Ovary (tissue), 9 donors: Measurements from ENCODE around the gene CHCHD6. TPM values are rescaled to one million over a fixed set of nuclear protein-coding genes. Genes with fewer than 3 reads are reported as not detected.

Source experiments
- DNase-seq, 5 donors: peaks; one replicate each; pipeline ENCODE4 v3.0.0-alpha.2; 2019 to 2020
- H3K27ac ChIP-seq, 2 donors: fragments of 200-600 bp; one replicate each; pipeline versions ENCODE4 v1.5.1 to v1.8.0; 2019 to 2022
- H3K27me3 ChIP-seq: fragments of 200-600 bp; one replicate; pipeline ENCODE4 v1.8.0; 2022
- H3K36me3 ChIP-seq: fragments of 200-600 bp; sonication (generic); one replicate; pipeline ENCODE4 v1.5.1; 2019
- H3K4me1 ChIP-seq: one replicate; pipeline ENCODE4 v1.8.1; 2013; ENCODE audit warnings: mild to moderate bottlenecking, moderate library complexity; ENCODE audit not compliant: insufficient read depth
- H3K4me3 ChIP-seq: fragments of 200-600 bp; sonication (generic); one replicate; pipeline ENCODE4 v1.5.1; 2017
- H3K9me3 ChIP-seq, 2 donors: fragments of 200-600 bp in 1 of 2; sonication (generic) in 1 of 2; one replicate each; pipeline versions ENCODE4 v1.5.1 to v1.8.1; 2013 to 2019; ENCODE audit warnings: mild to moderate bottlenecking in 1 of 2, moderate library complexity in 1 of 2
- CTCF ChIP-seq, 3 donors: fragments of 450-650 bp in 2 of 3; fragments of 200-600 bp in 1 of 3; IDR thresholded peaks; one replicate each; pipeline versions ENCODE4 v1.5.1 to v1.8.0; 2016 to 2022; ENCODE audit warnings: antibody characterized with exemption in 3 of 3, mild to moderate bottlenecking in 1 of 3
- EP300 ChIP-seq: sonication (generic); formaldehyde crosslinking; IDR thresholded peaks from one replicate; pipeline ENCODE4 v1.6.1; 2017; ENCODE audit warnings: antibody characterized with exemption
- POLR2A ChIP-seq: fragments of 450-650 bp; IDR thresholded peaks from one replicate; pipeline ENCODE4 v1.6.1; 2017; ENCODE audit warnings: antibody characterized with exemption, mild to moderate bottlenecking, moderate library complexity
- WGBS, 3 donors: extraction: QIAGEN DNeasy Blood & Tissue Kit in 1 of 3; methylation state at CpG; one replicate each; pipeline versions ENCODE4 v1.1.5 to v1.1.7; 2013 to 2017; 5-methylcytosine and 5-hydroxymethylcytosine counted together
- intact Hi-C, 4 donors: fragments of 100-400 bp; cut with DNase I; formaldehyde crosslinking; loops; one replicate each; pipeline versions ENCODE4 v1.11.0 to v1.15.1; 2022 to 2023
- polyA plus RNA-seq, 2 donors: library from polyadenylated mRNA; stranded (reverse); fragments of 200-250 nt in 1 of 2; fragments of 350-450 nt in 1 of 2; fragmentation: Illumina TruSeq in 1 of 2; extraction: RNeasy Lipid Tissue Mini Kit (QIAGEN cat#74804) in 1 of 2; gene quantifications; one replicate each; pipeline ENCODE4 v1.2.3, GENCODE V29; 2013 to 2014
- total RNA-seq, 7 donors: library from RNA; depleted of rRNA in 2 of 7; stranded (reverse); fragments of >200 nt in 2 of 7; fragmentation: NEBNext Ultra II Directional in 3 of 7; extraction: Animal tissue kit (Norgen Biotek cat#: 25700) in 3 of 7; gene quantifications; one replicate each; pipeline versions ENCODE4 v1.1.0 to v1.2.4, GENCODE V29; 2016 to 2023
- donor health status: DM: no; HTN: no; CAD: no; lungs with moderate emphysema.
- donor health status: DM: no; HTN: no; CAD: no.
- donor health status: Bipolar disorder and iron deficiency.
- donor health status: DM: yes; HTN: yes; CAD: no.
- donor health status: DM: no; HTN: no; CAD: no.
- donor health status: DM: yes; HTN: yes; CAD: no.

CHCHD6 gene
- total and polyA plus RNA-seq, 9 donors = 8.5 to 24.6 (median 19.5) TPM

- no peaks in the 10 kb centered on the region for H3K9me3 ChIP-seq
- intact Hi-C loops = no loop called here
- WGBS, 3 donors = 90 to 98% (median 96%) methylated on average over 2 of the region's 2 CpGs
- TF ChIP-seq EP300 (no peak), POLR2A (no peak), CTCF (IDR thresholded peaks at IDR 0.05) (no peak)
- no peaks in the 10 kb centered on the region for H3K27me3 ChIP-seq
- H3K27ac ChIP-seq = no peak overlapping the region
- no peaks in the 10 kb centered on the region for H3K36me3 ChIP-seq
- no peaks in the 10 kb centered on the region for H3K4me1 ChIP-seq
- no peak for DNase-seq
- H3K4me3 ChIP-seq = no peak overlapping the region
These were observed 233.5 kb downstream of the CHCHD6 start for GRCh38 chr3:126937533-126937932.

GRCh38 chr3:126937973-126938372 lies 233.9 kb downstream of the CHCHD6 start:
- 77 to 82% (median 81%) methylated on average over 7 of the region's 7 CpGs for WGBS, 3 donors
- no peaks in the 10 kb centered on the region for H3K4me1 ChIP-seq
- H3K36me3 ChIP-seq = no peaks in the 10 kb centered on the region
- no peak for DNase-seq
- no peak overlapping the region for H3K4me3 ChIP-seq
- intact Hi-C loops = no loop called here
- no peak for TF ChIP-seq POLR2A
- no peak for TF ChIP-seq CTCF (IDR thresholded peaks at IDR 0.05)
- TF ChIP-seq EP300 = no peak
- no peaks in the 10 kb centered on the region for H3K27me3 ChIP-seq
- no peak overlapping the region for H3K27ac ChIP-seq
- H3K9me3 ChIP-seq = no peaks in the 10 kb centered on the region

- Histone ChIP-seq H3K27ac (no peak overlapping the region), H3K4me1 (no peaks in the 10 kb centered on the region), H3K27me3 (no peaks in the 10 kb centered on the region), H3K4me3 (no peak overlapping the region), H3K9me3 (no peaks in the 10 kb centered on the region), H3K36me3 (no peaks in the 10 kb centered on the region)
- no peak for TF ChIP-seq POLR2A
- no peak for TF ChIP-seq CTCF (IDR thresholded peaks at IDR 0.05)
- TF ChIP-seq EP300 = no peak
- WGBS, 3 donors = 73 to 81% (median 74%) methylated on average over 8 of the region's 8 CpGs
- no peak for DNase-seq
- intact Hi-C loops = no loop called here
These were observed 234.7 kb downstream of the CHCHD6 start for GRCh38 chr3:126938520-126939337.

GRCh38 chr3:126939338-126939718 lies 235.3 kb downstream of the CHCHD6 start:
- intact Hi-C loops = no loop called here
- no peak for TF ChIP-seq CTCF (IDR thresholded peaks at IDR 0.05)
- no peak for TF ChIP-seq POLR2A
- TF ChIP-seq EP300 = no peak
- Histone ChIP-seq H3K27ac (no peak overlapping the region), H3K27me3 (no peaks in the 10 kb centered on the region), H3K4me1 (no peaks in the 10 kb centered on the region), H3K36me3 (no peaks in the 10 kb centered on the region), H3K9me3 (no peaks in the 10 kb centered on the region), H3K4me3 (no peak overlapping the region)
- 74 to 79% (median 75%) methylated on average over 4 of the region's 4 CpGs for WGBS, 3 donors
- no peak for DNase-seq
